Upper lobe of right lung (tissue), 1 donor: Measurements from ENCODE around the gene BMP7. TPM values are rescaled to one million over a fixed set of nuclear protein-coding genes. Genes with fewer than 3 reads are reported as not detected.

Source experiments
- ATAC-seq: fragments of 200-7000 bp; cut with Tn5 transposase; one replicate; pipeline ENCODE4 v1.9.1; 2020; ENCODE audit warnings: mild to moderate bottlenecking, moderate library complexity
- DNase-seq: peaks from one replicate; pipeline ENCODE4 v3.0.0-alpha.2; 2020
- H3K27ac ChIP-seq: fragments of 200-600 bp; one replicate; pipeline ENCODE4 v1.8.0; 2022
- H3K27me3 ChIP-seq: fragments of 200-600 bp; one replicate; pipeline ENCODE4 v1.8.0; 2022; ENCODE audit warnings: mild to moderate bottlenecking
- H3K36me3 ChIP-seq: fragments of 200-600 bp; one replicate; pipeline ENCODE4 v1.8.0; 2022
- H3K4me1 ChIP-seq: fragments of 200-600 bp; one replicate; pipeline ENCODE4 v1.8.0; 2022
- H3K4me3 ChIP-seq: fragments of 200-600 bp; one replicate; pipeline ENCODE4 v1.8.0; 2022; ENCODE audit warnings: mild to moderate bottlenecking
- H3K9me3 ChIP-seq: fragments of 200-600 bp; one replicate; pipeline ENCODE4 v1.8.0; 2022
- intact Hi-C: fragments of 100-400 bp; cut with DNase I; formaldehyde crosslinking; loops from one replicate; pipeline ENCODE4 v1.11.0; 2022
- total RNA-seq: library from RNA; stranded (reverse); fragmentation: NEBNext Ultra II Directional; extraction: Animal tissue kit (Norgen Biotek cat#: 25700); gene quantifications from one replicate; pipeline ENCODE4 v1.2.1, GENCODE V29; 2021
- TF ChIP-seq, protein P1 (sequence below): fragments of 200-600 bp; IDR thresholded peaks from one replicate; pipeline ENCODE4 v1.8.0; 2022; ENCODE audit warnings: antibody characterized with exemption
- donor health status: DM: no; HTN: yes; CAD: no; lungs with severe emphysema.

The BMP7 gene
- total RNA-seq, 1 donor from 2014 or later, result 1.2 TPM

GRCh38 chr20:57262784-57263609 lies 3.4 kb downstream of the BMP7 start:
- Histone ChIP-seq H3K9me3 (no peaks in the 10 kb centered on the region), H3K27me3 (peaks cover 78% of the 10 kb centered on the region), H3K27ac (no peak overlapping the region), H3K4me3 (no peak overlapping the region), H3K4me1 (no peaks in the 10 kb centered on the region), H3K36me3 (no peaks in the 10 kb centered on the region)
- TF ChIP-seq, protein P1, sequence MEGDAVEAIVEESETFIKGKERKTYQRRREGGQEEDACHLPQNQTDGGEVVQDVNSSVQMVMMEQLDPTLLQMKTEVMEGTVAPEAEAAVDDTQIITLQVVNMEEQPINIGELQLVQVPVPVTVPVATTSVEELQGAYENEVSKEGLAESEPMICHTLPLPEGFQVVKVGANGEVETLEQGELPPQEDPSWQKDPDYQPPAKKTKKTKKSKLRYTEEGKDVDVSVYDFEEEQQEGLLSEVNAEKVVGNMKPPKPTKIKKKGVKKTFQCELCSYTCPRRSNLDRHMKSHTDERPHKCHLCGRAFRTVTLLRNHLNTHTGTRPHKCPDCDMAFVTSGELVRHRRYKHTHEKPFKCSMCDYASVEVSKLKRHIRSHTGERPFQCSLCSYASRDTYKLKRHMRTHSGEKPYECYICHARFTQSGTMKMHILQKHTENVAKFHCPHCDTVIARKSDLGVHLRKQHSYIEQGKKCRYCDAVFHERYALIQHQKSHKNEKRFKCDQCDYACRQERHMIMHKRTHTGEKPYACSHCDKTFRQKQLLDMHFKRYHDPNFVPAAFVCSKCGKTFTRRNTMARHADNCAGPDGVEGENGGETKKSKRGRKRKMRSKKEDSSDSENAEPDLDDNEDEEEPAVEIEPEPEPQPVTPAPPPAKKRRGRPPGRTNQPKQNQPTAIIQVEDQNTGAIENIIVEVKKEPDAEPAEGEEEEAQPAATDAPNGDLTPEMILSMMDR, result no peak
- ATAC-seq (no peak), DNase-seq (no peak)
- intact Hi-C loops, result no loop called here

DNA sequence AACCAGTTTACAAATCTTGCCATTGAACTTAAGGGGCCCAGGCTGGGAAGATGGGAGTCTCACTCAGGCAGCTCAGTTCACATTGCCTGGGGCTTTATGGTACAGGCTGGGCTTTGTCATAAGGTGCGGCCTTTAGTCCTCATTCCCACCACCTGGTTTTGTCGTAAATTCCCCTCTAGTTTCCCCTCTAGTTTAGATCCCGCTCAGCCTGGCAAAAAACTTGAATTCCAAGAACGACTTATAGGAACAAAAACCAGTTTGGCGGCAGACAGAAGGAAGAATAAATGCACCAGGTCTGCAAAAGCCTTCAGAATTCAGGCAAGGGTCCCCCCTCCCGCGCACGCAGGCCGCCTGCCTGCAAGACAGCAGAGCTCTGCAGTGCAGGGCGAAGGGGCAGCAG lies 4.1 kb downstream of the BMP7 start:
- DNase-seq (no peak), ATAC-seq (no peak)
- peaks cover 73% of the 10 kb centered on the region for H3K27me3 ChIP-seq
- H3K9me3 ChIP-seq, result no peaks in the 10 kb centered on the region
- TF ChIP-seq, protein P1, result no peak
- no peaks in the 10 kb centered on the region for H3K36me3 ChIP-seq
- no peak overlapping the region for H3K4me3 ChIP-seq
- no peak overlapping the region for H3K27ac ChIP-seq
- H3K4me1 ChIP-seq, result no peaks in the 10 kb centered on the region
- intact Hi-C loops, result no loop called here

DNA sequence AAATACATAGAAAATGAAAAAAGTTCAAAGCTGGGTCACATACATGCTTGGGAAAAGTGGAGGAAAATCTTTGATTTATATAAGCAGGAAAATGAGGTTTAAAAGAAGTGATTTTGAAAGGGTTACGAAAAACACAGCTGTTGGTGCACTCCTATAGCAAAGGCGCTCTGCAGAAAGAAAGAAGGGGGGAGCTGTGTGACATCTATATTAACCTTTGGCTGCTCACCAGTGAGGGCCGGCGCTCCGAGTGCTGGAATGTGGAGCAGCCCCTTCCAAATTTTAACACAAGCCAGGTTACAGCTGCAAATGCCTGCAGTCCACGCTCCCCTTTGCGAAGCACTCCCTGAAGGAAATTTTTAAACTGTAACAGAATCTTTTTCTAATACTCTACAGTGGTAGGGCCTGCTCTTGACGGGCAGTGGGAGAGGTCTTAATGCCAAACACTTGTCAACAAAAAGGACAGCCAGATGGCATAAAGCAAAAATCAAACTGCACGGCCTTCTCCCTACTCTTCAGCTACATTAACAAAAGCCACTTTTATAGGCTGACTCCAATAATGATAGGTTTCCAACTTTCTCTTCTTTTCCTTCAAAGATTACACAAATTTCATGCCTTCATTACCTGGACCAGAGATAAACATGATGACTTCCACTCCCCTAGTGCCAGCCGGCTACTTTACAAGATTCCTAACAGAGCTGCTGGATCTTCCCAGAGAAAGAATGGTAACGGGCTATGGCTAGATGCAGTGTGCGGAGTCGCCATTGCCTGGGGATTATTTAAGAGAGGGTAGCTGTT lies 4.8 kb downstream of the BMP7 start:
- Histone ChIP-seq H3K27me3 (peaks cover 66% of the 10 kb centered on the region), H3K27ac (no peak overlapping the region), H3K4me3 (no peak overlapping the region), H3K4me1 (no peaks in the 10 kb centered on the region), H3K9me3 (no peaks in the 10 kb centered on the region), H3K36me3 (no peaks in the 10 kb centered on the region)
- TF ChIP-seq, protein P1, result no peak
- ATAC-seq, result no peak
- intact Hi-C loops, result no loop called here
- DNase-seq, result no peak

- Histone ChIP-seq H3K4me1 (no peaks in the 10 kb centered on the region), H3K27ac (no peak overlapping the region), H3K27me3 (peaks cover 59% of the 10 kb centered on the region), H3K36me3 (no peaks in the 10 kb centered on the region), H3K9me3 (no peaks in the 10 kb centered on the region), H3K4me3 (no peak overlapping the region)
- DNase-seq (no peak), ATAC-seq (no peak)
- intact Hi-C loops, result no loop called here
- TF ChIP-seq, protein P1, result no peak
These were observed 5.5 kb downstream of the BMP7 start for GRCh38 chr20:57260934-57261333.

GRCh38 chr20:57259938-57260921 lies 6.2 kb downstream of the BMP7 start:
- Histone ChIP-seq H3K27ac (no peak overlapping the region), H3K9me3 (no peaks in the 10 kb centered on the region), H3K4me3 (no peak overlapping the region), H3K36me3 (no peaks in the 10 kb centered on the region), H3K4me1 (no peaks in the 10 kb centered on the region), H3K27me3 (peaks cover 53% of the 10 kb centered on the region)
- no peak for DNase-seq
- TF ChIP-seq, protein P1, result no peak
- no peak for ATAC-seq
- intact Hi-C loops, result no loop called here
